Stimulated activated naive CD4-positive, alpha-beta T cell (primary cell): ENCODE measurements around the gene TADA2A.

Source experiments
- DNase-seq, 6 experiments: peaks; one replicate each; lab custom pipeline; 2025; lab: John Stamatoyannopoulos, UW

Gene TADA2A

DNA sequence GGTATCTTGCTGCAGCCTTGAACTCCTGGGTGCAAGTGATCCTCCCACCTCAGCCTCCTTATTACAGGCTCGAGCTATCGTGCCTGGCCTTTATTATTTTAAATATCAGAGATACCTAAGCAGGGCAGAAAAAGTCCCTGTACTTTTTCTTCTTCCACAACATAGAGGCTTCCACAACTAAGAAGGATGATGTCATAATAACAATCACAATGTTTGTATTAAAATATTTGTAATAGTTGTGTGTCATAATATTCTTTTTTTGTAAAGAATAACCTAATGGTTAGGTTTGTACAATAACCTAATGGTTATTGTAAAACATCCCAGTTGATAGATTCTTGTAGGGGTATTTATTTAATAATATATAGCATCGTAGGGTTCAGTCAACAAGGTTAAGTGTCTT is 56.4 kb downstream of the TADA2A start:
- no peak for DNase-seq

DNA sequence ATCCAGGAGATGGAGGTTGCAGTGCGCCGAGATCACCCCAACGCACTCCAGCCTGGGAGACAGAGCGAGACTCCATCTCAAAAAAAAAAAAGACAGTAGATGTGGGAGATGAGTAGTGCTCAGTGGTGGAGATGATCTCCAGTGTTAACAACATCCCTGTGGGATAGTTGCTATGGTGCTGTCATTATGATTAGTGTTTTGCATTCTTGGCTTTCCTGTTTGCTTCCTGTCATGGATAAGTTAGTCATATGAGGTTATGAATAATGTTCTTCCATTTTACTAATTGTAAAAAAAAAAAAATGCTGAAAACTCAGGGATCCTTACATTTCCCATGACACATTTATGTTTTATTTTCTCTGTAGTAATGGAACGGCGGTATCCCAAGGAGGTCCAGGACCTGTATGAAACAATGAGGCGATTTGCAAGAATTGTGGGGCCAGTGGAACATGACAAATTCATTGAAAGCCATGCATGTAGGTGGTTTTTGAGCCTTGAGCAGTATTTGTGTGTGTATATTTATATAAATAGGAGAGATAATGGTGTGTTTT is 58.5 kb downstream of the TADA2A start:
- no peak for DNase-seq

DNA sequence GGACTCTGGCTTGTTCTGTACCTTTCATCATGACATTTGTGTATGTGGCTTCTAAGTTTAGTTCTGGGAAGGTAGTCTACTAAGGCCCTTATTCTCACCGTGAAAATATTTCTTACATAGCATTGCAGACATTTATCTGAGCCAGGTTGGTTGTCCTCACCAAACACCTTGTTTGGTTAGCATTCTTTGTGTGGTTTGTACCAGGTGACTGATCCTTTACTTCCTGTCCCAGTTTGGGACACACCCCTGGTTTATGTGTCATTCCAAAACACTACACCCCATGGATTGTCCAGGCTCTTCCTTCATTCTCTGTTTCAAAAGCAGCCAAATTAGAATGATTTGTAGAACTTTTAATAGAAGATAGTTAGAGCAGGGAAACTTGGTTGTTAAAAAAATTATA is 59.8 kb downstream of the TADA2A start:
- no peak for DNase-seq

DNA sequence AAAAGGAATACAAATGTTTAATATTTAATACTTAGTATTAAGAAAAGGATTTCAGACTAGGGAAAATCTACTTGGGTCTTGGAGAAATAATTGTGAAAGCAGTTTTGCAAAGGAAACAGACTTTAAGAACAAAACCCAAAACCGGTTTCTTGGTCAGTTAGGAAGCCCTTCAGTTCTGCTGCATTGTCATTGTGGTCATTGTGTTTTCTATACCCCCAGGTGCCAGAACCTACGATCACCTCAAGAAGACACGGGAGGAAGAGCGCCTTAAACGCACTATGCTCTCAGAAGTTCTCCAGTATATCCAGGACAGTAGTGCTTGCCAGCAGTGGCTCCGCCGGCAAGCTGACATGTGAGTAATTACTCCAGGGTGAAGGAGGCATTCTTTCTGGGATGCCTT is 63.5 kb downstream of the TADA2A start:
- no peak for DNase-seq

DNA sequence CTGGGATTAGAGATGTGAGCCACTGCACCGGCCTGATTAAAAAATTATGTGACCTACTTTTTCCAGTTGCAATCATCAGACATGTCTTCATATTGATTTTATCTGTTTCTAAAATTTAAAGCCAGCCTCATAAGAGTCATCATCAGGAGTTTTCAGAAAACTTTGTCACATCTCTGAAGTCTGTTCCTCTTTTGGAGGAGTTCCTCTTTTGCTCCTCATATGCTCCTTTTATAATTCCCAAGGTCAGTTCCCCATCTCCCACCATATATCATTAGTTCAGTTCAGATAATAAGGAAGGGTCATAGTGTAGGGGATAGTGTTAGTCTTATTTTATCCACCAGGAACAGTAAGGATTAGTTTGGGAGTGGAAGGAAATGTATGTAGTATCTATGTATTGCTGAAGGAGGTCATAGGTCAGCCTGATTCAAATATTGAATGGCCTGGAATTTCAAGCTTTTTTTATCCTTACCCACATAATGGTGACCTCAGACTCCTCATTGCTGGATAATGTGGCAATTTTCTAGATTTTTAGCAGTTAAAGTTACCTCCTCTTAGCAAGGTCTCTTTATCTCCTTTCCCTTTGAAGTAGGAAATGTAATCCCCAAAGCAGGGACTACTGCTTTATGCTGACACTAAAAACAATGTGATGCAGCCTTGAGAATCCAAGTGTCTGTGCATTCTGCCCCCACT is 69.2 kb downstream of the TADA2A start:
- DNase-seq: no peak

DNA sequence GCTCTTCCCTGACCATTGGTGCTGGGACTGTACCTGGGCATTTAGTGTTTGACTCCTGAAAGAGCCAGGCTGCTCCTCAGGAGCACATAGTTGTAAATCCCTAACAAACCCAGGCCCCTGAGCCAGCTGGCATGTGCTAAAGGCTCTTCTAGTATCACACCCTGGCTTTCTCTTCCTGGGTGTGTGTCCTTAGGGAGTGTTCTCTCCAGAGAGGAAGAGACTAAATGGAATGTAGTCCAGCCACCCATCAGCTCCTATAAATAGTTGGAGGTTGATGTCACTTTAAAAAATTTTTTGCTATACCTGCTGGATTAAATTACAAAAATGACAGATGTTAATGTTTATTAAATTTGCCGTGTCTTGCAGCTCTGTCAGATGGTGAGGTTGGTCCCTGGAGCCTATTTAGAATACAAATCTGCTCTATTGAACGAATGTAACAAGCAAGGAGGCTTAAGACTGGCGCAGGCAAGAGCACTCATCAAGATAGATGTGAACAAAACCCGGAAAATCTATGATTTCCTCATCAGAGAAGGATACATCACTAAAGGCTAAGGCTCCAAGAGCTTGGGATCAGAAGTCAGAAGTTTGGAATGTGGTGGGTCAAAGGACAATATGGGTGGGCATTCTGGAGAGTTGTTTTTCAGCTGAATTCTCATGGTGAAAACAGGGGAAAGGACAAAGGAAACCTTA is 69.9 kb downstream of the TADA2A start:
- no peak for DNase-seq

DNA sequence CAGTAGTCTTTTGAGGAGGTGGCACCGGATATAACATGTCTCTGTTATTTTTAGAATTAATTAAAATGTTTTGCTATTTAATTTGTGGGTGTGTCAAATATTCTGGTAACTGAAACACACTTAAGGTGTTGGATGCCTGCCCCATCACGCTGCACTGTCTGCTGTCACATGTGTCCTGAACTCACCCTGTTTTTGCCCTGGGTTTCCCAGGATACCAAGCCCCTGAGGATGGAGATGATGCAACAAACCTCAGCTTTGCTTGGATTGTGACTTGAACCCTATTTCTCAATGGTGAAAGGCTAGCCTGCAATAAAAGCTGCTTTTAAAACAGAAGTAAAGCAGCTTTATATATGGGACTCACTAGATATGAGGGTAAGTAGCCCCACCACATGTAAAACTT is 71.5 kb downstream of the TADA2A start:
- DNase-seq: no peak

DNA sequence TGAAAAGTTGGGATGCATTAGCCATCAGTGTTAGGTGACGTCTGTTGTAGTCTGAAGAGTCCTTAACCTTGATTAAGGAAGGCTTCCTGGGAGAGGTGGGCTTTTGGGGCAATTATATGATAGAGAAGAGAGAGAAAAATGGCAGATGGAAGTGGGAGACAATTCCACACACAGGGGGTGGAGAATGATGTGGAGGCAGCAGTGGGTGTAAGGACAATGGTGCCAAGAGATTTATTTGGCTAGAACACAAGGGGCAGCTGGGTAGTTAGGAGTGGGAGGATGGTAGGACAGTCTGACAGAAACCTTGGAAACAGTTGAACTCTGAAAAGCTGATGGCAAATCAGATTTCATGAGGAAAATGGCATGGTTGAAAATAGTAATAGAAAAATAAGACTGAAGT is 72.3 kb downstream of the TADA2A start:
- no peak for DNase-seq

DNA sequence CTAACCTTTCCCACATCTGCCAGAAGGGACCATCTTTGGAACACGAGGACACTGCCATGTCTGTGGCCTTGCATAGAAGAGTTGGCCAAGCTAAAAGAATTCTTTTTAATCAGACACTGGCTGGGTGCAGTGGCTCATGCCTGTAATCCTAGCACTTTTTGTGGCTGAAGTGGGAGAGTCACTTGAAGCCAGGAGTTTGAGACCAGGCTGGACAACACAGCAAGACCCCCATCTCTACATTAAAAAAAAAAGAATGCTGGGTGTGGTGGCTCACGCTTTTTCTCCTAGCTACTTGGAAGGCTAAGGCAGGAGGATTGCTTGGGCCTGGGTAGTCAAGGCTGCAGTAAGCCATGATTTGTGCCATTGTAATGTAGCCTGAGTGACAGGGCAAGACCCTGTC is 73.7 kb downstream of the TADA2A start:
- no peak for DNase-seq

DNA sequence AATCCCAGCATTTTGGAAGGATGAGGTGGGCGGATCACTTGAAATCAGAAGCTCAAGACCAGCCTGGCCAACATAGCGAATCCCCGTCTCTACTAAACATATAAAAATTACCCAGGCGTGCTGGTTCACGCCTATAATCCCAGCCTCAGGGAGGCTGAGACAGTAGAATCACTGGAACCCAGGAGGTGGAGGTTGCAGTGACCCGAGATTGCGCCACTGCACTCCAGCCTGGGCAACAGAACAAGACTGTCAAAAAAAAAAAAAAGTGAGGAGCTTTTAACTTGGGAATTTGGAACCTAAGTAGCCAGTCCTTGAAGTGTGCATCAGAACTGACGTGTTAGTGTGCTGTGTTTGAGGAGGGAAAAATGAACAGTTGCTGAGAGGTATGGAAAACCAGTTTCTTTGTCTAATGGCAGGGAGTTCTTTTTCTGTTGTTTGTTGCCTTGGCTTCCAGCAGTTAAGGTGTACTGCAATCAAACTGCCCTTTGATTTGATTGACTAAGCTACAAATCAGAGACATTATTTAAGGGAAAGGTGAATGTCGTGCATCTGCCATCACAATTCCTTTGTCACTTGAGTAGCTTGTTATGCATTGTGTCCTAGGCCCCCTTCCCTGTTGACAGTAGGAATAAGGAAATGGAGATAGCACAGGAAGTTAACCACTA is 74.4 kb downstream of the TADA2A start:
- DNase-seq: no peak

DNA sequence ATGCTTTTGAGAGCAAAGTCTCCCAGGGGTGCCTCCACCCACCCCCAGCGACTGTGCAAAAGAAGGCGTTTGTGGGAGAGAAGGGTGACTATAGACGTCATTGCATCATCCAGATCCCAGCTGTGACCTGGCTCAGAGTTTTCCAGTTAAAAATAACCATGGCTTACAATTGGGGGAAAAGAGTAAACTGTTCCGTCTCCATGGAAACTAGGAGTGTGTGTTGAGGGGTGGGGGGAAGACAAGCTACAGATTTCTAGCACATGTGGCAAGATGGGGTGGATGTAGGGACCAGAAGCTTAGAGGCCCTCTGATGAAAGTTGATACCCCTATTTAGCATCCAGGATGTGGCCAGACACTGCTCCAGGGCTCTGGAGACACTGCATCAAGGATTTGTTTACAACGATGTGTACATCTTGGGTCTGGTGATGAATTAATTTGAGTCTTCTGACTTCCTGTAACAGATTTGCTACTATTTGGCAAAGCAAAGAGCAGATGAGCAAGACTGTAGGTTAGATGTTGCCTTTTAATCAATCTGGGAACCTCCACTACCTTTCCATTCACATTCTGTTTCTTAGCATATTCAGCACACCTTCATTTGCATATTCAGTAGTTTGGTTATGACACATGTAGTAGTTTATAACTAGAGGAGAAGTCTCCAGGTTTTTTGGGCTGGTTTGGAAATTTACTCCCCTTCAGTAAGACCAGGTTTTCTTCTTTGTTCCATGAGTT is 76.8 kb downstream of the TADA2A start:
- no peak for DNase-seq

DNA sequence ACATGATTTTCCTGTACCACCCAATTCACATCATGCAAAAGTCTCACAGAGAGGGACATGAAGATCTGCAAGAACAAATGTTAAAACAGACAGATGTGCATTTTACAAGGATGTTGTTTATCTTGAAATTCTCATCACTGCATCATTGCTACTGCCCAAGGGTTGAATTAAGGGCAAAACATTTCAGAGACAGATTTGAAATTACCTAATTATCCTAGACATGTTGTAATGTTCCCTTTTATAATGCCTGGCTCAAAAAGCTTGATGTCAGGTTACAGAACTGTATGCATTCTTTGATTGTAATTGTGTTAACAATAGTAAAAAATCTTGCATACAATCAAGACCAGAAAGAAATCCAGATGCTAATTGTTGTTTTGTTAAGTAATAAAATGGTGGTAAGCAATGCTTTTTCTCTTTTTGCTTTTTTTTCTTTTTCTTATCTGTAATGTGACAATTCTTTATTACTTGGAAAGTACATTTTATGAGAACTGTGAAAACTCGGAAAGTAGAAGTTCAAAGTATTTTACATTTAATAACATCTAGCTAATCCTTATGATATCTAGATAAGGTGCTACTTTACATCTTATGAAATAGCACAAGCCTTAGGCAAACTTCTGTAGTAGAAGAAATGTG is 79.4 kb downstream of the TADA2A start:
- DNase-seq: no peak

DNA sequence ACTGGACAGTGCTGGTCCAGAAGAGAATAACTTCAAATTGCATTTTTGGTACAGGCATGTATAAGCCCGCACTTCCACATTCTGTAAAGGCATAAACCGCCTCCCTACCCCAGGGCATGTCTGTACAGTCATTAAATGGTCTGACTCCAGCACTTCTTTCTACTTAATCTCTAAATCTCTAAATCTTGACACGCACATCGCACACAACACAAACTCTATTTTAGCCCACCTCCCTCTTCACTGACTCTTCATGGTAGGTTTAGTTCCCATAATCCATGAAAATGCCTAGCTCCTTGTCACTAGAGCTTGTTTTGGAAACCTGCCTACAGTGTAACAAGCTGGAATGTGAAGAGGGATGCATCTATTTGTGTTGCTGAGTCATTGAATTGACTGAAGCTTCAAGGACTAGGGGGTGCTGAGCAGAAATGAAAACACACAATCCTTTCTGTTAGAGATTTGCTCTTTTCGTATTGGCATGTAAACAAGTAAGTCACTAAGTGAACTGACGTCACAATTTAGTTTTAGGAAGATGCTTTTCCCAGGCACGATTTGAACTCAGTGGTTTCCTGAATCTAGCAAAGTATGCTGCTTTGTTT is 81.4 kb downstream of the TADA2A start:
- DNase-seq: peak in 1 of 6 experiments; percentile 11

DNA sequence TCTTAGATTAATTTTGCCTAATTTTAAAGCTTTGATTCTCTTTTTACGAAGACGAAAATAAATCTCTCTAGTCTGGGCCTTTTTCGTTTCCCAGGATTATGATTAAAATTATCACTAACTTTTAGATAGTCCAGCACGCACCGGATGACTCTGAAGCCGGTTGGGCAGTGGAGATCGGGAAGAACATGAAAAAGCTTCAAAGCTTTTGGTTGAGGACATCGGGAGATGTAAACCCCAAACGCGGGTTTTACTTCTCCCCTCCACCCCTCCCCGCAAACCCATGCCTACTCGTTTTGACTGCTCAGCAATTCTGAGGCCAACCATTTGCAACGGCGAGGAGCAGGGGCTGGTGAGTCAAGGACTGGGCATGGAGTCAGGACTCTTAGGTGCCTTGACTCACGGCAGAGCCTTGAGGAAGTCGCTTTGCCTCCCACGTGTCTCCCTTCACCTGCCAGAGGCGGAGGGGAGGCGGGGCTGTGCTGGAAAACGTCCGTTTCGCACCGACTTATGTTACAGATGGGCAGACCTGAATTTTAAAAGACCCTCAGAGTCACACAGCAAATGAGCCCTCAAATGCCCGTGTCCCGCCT is 82.0 kb downstream of the TADA2A start:
- peak in 5 of 6 experiments; percentile 8 to 74 (median 51) for DNase-seq

DNA sequence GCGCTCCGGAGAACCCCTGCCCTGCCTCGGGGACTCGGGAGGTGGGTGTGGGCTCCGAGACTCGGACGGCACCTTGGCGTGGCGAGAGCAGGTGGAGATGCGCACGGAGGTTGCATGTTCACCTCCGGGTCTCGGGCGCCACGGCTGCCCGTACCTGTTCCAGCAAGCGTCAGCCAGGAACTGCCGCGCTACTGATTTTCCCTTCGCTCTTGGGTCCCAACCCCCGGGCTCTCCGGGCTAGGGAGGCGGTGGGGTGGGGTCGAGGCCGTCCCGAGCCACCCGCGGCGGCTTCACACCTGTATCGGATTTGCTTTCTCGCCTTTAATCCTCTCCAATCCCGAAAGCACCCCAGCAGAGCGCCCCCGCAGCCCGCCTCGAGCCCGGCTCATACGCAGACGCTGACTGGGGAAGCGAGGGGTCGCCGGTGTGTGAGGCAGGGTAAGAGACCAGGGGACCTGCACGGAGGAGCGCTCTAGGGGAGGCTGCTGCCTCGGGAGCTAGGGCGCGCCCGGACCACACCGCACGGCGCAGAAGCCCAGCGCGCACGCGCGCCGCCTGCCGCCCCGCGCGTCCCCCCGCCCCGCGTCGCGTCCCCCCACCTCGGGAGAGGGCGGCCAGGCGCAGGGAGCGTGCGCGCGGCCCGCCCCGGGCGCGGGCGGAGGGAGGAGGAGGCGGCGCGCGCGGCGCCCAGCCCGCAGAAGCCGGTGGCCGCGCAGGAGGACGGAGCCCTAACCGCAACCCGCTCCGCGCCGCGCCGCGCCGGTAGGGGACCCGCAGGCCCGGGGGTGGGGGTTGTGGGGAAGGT is 82.7 kb downstream of the TADA2A start, which contains the start of gene DUSP14:
Gene DUSP14, plus strand, starts transcription at position 695 of the 805 bp plus-strand sequence. CDS start 22,382 bp downstream, outside the sequence.
- peak; percentile 68 to 87 (median 76) for DNase-seq

DNA sequence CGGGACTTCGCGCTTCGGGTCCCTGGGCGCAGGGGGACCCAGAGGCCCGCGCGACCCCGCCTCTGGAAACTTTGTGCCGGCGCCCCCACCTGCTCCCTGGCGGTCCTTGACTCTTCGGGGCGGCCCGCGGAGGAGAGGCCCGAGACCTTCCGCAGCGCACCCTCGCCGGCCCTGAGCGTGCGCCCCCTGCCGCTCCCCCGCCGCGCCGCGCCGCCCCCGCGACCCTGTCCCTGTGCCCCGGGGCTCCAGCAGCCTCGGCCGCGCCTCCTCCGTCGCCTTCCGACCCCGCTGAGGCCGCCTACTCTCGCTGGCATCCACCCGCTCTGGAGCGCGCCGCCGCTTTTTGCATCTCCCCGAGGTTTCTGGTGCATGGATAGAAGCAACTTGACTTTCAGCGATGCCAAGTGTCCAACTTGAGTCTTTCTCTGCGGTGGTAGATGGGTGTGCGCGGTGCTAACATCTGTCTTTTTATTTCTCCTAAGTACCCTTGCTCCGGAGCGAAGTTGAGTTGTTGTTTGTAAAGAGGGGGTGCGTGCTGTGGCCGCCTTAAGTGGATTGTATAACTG is 83.4 kb downstream of the TADA2A start:
- peak; percentile 62 to 76 (median 68) for DNase-seq

DNA sequence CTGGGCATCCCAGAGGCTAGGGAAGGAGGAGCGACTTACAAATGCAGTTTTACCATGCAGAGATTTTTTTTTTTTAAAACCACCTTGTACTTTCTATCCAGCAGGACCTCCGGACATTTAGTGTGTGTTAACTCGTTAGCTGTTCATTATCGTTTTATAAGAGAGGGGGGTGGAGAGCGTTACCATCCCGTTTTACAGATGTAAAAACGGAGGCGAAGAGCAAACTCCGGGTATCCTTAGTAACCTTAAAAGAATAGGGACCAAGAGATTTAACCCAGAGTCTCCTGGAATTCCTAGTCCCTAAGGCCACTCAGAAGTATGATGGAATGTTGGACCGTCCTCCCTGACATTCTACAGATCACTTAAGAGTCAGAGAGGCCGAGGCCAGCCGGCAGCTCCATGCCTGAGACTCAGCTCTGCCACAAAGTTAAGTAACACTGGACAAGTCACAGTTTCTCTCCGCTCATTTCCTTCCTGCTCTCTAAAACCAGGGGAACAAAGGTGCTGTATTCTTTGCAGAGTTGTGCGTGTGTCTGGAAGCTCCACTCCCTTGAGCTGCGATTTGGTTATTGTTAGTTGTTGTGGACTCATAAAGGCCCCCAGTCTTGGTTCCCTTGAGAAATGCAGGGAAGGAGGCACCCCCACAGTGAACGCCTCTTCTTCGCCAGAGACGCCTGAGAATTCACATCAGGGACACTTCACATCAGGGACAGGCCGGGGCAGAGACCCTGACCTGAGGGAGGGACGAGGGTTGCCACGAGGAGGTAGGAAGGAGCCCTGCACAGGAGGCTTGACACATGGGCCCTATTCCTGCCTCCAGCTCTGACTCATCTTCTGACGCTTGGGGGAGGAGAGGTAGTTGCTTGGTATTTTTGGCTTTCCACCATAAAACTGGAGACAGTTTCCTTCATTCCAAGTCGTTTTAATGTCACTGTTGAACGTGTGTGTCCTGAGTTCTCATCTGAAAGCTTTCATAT is 84.2 kb downstream of the TADA2A start:
- DNase-seq: no peak

DNA sequence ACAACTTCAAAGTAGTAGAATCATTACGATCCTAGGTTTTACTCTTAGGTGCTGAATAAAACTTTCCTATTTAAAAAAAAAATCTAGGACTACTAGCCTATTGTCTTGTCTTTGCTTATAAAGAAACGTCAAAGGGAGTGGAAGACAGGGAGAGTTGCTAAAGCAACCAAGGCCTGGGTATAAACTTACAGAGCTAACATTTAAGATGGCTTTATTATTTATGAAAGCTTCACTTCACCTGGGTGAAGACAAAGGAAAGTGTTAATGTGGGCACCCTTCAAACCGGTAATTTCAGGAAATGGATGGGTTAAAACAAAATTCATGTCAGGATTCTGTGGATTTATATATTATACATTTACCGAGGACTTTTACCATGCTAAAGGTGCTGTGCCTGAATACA is 85.5 kb downstream of the TADA2A start:
- DNase-seq: no peak
